HG03095 (cell line): Measurements from ENCODE around the gene RTN4RL1.

ENCODE experiments used
- ATAC-seq: cut with Tn5 transposase; IDR thresholded peaks from one replicate; pipeline ENCODE4 v1.9.1; 2021; ENCODE audit warnings: moderate library complexity; ENCODE audit not compliant: unreplicated experiment

The RTN4RL1 gene

DNA sequence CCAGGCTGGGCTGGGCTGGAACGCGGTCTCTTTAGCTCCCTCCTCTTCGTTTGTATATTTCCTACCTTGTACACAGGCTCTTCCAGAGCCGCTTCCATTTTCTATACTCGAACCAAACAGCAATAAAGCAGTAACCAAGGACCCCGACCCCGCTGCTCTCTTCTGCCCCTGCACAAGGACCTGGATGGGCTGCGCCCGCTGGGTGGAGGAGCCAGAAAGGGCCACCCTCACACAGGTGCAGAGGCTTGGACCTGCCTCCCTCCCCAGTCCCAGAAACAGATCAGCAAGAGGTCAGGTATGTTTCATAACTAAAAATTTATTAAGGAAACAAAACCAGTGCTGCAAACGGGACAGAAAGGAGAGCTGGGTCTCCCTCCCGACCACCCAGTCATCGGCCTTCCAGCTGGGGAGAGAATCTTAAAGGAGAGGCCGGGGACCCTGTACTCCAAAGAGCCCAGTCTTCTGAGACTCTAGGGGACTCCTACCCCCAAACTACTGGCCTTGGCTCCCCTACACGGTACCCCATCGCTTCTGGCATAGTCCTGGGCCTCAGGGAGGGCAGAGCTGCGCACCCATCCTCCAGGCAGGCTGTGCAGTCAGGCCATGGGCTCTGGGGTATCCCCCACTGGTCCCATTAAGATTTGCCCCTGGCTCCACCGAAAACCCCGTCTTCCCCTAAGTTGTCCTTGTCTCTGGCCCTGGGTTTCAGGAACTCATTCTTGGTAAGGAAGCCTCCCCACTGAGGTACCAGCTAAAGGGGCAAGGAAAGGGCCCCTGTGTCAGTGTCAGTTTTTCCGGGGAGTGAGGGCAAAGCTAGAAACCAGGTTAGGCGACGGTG, 34.6 kb upstream of the RTN4RL1 start:
- ATAC-seq, result no peak

DNA sequence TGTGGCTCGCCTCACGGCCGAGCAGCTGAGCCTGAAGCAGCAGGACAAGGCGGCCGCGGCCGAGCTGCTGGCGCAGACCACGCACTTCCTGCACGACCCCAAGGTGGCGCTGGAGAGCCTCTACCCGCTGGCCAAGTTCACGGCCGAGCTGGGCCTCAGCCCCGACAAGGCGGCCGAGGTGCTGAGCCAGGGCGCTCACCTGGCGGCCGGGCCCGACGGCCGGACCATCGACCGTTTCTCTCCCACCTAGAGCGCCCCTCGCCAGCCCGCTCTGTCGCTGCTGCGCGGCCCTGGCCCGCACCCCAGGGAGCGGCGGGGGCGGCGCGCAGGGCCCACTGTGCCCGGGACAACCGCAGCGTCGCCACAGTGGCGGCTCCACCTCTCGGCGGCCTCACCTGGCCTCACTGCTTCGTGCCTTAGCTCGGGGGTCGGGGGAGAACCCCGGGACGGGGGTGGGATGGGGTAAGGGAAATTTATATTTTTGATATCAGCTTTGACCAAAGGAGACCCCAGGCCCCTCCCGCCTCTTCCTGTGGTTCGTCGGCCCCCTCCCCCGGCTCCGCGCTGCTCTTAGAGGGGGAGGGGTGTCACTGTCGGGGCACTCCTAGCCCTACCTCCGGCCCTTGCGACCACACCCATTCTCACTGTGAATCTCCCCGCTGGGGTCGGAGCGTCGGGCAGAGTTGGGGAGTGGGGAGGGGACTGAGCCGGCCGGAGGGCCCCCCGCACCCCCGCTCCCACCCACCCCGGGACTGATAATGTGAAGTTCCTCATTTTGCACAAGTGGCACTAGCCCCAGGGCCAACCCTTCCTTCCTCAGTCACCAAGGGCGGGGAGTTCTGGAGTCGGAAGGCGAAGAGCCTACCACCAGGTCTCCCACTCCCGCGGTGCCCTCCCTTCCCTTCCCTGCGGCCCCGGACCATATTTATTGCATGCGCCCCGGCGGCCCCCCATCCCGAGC, 33.7 kb upstream of the RTN4RL1 start:
- ATAC-seq, result no peak

DNA sequence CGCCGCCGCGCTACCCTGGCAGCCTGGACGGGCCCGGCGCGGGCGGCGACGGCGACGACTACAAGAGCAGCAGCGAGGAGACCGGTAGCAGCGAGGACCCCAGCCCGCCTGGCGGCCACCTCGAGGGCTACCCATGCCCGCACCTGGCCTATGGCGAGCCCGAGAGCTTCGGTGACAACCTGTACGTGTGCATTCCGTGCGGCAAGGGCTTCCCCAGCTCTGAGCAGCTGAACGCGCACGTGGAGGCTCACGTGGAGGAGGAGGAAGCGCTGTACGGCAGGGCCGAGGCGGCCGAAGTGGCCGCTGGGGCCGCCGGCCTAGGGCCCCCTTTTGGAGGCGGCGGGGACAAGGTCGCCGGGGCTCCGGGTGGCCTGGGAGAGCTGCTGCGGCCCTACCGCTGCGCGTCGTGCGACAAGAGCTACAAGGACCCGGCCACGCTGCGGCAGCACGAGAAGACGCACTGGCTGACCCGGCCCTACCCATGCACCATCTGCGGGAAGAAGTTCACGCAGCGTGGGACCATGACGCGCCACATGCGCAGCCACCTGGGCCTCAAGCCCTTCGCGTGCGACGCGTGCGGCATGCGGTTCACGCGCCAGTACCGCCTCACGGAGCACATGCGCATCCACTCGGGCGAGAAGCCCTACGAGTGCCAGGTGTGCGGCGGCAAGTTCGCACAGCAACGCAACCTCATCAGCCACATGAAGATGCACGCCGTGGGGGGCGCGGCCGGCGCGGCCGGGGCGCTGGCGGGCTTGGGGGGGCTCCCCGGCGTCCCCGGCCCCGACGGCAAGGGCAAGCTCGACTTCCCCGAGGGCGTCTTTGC, 32.8 kb upstream of the RTN4RL1 start:
- ATAC-seq, result no peak

DNA sequence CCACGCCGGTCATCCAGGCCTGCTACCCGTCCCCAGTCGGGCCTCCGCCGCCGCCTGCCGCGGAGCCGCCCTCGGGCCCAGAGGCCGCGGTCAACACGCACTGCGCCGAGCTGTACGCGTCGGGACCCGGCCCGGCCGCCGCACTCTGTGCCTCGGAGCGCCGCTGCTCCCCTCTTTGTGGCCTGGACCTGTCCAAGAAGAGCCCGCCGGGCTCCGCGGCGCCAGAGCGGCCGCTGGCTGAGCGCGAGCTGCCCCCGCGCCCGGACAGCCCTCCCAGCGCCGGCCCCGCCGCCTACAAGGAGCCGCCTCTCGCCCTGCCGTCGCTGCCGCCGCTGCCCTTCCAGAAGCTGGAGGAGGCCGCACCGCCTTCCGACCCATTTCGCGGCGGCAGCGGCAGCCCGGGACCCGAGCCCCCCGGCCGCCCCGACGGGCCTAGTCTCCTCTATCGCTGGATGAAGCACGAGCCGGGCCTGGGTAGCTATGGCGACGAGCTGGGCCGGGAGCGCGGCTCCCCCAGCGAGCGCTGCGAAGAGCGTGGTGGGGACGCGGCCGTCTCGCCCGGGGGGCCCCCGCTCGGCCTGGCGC, 32.1 kb upstream of the RTN4RL1 start:
- ATAC-seq, result no peak

DNA sequence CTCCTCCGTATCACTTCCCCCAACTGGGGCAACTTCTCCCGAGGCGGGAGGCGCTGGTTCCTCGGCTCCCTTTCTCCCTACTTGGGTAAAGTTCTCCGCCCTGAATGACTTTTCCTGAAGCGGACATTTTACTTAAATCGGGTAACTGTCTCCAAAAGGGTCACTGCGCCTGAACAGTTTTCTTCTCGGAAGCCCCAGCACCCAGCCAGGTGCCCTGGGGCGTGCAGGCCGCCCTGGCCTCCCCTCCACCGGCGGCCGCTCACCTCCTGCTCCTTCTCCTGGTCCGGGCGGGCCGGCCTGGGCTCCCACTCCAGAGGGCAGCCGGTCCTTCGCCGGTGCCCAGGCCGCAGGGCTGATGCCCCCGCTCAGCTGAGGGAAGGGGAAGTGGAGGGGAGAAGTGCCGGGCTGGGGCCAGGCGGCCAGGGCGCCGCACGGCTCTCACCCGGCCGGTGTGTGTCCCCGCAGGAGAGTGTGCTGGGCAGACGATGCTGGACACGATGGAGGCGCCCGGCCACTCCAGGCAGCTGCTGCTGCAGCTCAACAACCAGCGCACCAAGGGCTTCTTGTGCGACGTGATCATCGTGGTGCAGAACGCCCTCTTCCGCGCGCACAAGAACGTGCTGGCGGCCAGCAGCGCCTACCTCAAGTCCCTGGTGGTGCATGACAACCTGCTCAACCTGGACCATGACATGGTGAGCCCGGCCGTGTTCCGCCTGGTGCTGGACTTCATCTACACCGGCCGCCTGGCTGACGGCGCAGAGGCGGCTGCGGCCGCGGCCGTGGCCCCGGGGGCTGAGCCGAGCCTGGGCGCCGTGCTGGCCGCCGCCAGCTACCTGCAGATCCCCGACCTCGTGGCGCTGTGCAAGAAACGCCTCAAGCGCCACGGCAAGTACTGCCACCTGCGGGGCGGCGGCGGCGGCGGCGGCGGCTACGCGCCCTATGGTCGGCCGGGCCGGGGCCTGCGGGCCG, 31.4 kb upstream of the RTN4RL1 start:
- no peak for ATAC-seq

- ATAC-seq, result no peak
Observed at GRCh38 chr17:2055292-2056205, 30.4 kb upstream of the RTN4RL1 start.

DNA sequence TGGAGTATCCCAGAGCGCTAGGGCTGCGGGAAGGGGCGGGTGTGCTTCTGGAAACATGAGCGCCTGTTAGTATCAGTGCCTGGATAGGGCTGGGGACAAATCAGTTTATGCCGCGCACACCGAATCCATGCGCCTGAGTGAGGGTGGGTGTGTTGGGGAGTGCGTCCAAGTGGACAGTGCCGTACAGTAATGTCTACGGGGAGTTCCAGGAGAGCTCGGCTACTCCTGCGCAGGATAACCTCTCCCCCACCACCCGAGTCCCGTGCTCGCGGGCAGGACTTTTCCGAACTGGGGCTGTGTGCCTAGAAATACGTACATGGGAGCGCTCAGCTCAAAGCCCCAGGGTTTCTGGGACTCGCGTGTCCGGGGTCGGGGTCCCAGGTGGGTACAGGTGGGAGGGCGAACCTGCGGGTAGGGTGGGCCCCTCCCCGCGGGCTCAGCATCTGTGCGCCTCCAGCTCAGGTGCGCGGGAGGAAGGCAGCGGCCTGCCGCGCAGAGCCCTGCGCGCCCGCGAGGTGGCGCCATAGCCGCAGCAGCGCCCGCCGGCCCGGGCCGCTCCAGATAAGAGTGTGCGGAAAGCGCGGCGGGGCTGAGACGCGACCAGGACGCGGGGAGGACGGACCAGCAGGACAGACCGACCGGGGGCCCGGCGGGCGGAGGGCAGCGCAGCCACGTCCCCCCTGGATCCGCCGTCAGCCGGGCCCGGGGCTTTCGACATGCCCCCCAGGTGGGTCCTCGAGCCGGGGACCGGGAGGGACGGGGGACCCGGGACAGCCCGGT, 29.6 kb upstream of the RTN4RL1 start, which contains the start of gene HIC1:
Gene HIC1, plus strand, starts transcription at position 592 of the 780 bp plus-strand sequence. CDS start 1,588 bp downstream, outside the sequence.
- ATAC-seq, result no peak

DNA sequence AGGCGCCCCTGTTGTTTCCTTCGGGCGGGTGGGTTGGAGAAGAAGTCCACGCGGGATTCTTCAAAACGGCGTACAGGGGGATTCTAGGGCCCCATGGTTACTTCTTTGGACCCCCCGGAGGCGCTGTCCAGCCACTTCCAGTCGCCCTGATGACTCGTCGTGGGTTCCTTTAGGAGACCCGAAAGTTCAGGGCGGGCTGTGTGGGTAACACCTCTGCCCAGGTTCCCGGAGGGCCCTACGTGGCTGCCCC, 29.1 kb upstream of the RTN4RL1 start:
- ATAC-seq, result no peak

DNA sequence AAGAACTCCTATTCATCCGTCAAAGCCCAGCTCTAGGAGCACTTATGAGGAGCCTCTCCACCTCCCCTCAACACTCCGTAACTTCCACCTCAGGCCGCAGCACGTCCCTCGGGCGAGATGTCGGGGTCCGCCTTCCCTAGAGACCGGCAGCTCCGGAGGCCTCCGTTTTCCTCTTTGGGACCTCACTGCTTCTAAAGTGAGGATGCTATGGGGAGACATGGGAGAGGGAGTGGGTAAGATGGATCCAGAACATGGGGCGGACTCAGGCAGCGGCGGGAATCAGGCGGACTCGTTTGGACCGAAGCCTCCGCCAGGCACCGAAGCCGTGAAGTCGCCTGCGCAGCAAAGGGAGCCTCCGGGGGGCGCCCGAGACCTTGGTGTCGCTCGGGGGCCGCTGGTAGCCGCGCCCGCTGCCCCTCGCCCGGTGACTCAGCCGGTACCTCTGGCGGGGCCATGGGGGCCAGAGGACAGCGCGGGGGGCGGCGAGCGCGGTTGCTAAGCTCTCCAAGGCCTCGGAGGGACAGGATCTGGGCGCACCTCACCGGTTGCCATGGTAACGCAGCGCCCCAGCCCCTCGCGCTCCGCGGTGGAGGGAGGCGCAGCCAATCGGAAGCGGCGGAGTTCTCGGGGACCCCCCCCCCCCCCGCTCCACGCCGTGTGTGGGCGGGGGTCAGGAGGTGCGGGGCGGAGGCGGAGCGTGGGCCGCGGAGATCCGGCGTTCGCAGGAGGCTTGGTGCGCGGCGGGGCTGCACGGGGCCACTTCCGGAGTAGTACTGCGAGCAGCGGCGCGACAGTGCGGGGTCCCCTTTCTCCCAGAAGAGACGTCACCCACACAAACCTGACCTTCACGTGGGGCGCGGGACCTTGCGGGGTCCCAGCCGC, 28.5 kb upstream of the RTN4RL1 start:
- ATAC-seq, result no peak

DNA sequence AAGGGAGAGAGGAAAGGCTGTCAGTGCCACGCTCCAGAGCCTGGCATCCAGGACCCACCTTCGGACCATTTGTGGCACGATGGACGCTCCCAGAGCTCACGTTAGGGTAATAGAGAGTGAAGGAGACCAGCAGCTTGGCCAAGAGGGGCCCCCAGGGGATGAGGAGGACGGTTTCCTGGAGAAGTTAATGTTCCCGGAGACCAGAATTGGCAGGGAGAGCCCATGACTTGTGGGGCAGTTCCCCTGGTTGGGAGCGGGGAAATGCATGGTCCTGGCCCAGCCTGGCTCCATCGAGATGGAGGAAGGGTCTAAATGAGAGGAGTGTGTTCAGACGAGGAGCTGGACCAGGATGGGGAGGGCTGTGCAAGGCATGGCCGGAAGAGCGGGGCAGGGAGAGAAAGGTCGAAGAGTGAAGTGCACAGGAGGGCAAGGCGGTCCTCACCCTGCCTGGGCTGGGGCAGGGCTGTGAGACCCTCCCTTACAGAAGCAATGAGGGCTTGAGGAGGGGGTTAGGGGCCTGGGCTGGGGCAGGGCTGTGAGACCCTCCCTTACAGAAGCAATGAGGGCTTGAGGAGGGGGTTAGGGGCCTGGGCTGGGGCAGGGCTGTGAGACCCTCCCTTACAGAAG, 26.9 kb upstream of the RTN4RL1 start:
- ATAC-seq, result no peak

DNA sequence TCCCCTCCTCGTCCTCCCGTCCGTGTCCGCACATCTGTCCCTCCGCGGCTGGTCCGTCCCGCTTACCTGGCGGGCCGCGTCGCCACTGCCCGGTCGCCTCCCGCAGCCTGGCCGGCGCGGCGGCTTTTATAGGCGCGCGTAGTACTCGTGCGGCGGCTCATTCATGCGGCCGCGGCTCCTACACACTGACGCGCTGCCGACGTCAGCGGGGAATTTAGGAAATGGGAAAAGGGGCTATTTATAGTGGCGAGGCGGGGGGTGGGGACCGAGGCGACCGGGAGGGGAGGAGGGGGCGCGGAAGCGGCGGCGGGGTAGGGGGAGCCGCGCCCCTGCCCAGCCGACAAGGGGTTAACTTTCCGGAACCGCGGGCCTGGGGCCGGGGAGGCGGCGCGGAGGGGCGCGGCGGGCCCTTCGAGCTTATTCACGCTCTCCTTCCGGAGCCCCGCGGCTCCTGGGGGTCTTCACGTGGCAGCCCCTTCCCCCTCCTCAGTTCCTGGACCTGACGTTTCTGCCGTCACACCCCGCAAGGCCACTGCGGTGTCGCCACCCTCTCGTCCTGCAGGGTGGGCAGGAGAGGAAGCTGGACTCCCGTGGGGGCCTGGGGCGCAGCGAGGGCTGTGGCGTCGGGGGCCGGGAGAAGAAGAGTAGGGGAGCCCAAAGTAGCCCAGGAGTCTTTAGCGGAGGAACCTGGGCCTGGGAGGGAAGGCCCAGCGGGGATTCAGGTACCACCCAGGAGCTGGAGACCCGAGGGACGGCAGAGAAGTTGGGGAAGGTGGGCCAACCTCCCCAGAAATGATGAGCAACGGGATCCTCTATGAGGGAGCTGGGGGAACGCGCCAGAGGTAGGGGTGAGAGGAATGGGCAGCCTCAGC, 26.2 kb upstream of the RTN4RL1 start:
- ATAC-seq, result no peak

GRCh38 chr17:2050300-2051060, 25.3 kb upstream of the RTN4RL1 start:
- ATAC-seq, result no peak

DNA sequence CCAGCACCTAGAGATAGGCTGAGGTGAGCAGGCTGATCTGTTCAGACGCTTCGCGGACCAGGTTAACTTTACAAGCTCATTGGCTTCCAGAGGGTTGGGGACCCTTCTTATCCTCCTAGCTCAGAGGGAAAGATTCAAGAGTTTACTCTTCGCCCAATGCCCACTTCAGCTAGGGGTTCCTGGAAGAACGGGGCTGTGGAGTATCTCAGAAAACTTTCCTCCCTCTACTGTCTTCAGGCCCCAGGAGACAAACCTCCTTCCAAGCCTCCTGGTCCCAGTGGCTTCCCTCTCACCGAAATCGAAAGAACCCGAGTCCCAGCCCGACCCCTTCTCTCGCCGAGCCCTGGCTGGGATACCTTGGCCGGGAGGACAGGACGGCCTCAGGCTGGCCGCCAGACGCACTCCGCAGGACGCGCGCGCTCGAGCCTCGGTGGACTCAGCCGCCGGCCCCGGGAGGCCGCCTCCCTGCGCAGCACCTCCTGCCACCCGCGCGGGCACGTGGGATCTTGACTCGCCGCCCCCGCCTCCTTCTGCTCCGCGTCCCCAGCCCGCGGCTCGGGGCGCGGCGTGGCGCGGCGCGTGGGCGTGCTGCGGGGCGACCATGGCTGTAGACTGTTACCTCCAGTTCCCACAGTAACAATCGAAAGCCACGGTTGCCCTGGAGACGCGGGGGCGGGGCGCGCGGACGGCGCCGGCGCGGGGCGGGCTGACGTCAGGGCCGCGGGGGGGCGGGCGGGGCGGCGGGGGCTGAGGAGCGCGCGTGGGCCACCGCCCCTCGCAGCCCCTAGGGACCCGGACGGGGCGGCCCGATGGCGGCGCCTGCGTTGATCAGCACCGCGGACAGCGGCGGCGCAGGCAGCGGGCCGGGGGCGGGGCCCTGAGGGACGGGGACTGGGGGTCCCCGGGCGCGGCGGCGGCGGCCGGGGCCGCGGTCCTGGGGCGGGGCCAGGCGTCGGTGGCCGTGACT, 24.5 kb upstream of the RTN4RL1 start:
- peak; percentile 37 for ATAC-seq

DNA sequence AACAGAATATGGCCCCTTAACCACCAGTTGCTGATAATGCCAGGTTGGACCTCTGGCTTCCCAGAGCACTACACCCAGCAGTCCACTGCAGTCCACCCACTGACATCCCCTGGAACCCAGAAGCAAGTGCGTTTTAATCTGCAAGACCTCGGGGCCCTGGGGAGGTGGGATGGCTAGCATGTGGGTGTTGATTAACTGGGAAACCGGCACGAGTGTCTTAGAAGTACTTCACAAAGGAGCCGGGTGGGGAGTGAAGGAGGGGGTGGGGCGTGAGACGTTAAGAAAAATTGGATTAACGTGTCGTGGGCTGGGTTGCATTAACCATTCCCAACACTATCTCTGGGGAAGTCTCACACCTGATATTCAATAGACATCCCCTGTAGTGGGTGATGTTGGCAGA, 23.7 kb upstream of the RTN4RL1 start:
- ATAC-seq, result no peak
